Activated CD4-positive, alpha-beta T cell treated with anti-CD3 and anti-CD28 coated beads for 1 hour (primary cell): Measurements from ENCODE around the gene SH3BGR.

ENCODE experiments used
- DNase-seq: peaks from one replicate; pipeline ENCODE4 v3.0.0-alpha.2; 2020

Gene SH3BGR

GRCh38 chr21:39555911-39556590 is 104.3 kb downstream of the SH3BGR start:
- DNase-seq, result no peak

GRCh38 chr21:39559511-39559910 is 107.7 kb downstream of the SH3BGR start:
- no peak for DNase-seq

- no peak for DNase-seq
These were observed 109.4 kb downstream of the SH3BGR start for GRCh38 chr21:39561140-39561539.

- no peak for DNase-seq
These were observed 111.3 kb downstream of the SH3BGR start for GRCh38 chr21:39562791-39563770.

GRCh38 chr21:39564200-39564599 is 112.4 kb downstream of the SH3BGR start:
- no peak for DNase-seq
